Measurements from ENCODE around the gene CD109.
"Not testable (repeated sequence)": the region's sequence is repeated elsewhere in the genome, so short reads cannot be mapped to it uniquely, and the experiment has no call there.

DNA sequence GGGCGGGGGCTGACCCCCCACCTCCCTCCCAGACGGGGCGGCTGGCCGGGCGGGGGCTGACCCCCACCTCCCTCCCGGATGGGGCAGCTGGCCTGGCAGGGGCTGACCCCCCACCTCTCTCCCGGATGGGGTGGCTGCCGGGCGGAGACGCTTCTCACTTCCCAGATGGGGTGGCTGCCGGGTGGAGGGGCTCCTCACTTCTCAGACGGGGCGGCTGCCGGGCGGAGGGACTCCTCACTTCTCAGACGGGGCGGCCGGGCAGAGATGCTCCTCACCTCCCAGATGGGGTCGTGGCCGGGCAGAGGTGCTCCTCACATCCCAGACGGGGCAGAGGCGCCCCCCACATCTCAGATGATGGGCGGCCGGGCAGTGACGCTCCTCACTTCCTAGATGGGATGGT lies 155.0 kb downstream of the CD109 start:
- not testable (repeated sequence) for TF ChIP-seq CTCF (IDR thresholded peaks at IDR 0.05; ENCODE audit: low read depth, low read length); POLR2A (IDR thresholded peaks at IDR 0.05; ENCODE audit: extremely low read depth, insufficient read length)

Measured in NB4 (cell line).